Activated CD8-positive, alpha-beta memory T cell treated with anti-CD3 and anti-CD28 coated beads, Interleukin-2, amount 50 U/mL, for 1 hour (primary cell): ENCODE data around the gene RNGTT.
"Not testable (repeated sequence)": the region's sequence is repeated elsewhere in the genome, so short reads cannot be mapped to it uniquely, and the experiment has no call there.

Experiments used
- DNase-seq: peaks from one replicate; pipeline ENCODE4 v3.0.0-alpha.2; 2020; ENCODE audit errors: extremely low read depth

Gene RNGTT

DNA sequence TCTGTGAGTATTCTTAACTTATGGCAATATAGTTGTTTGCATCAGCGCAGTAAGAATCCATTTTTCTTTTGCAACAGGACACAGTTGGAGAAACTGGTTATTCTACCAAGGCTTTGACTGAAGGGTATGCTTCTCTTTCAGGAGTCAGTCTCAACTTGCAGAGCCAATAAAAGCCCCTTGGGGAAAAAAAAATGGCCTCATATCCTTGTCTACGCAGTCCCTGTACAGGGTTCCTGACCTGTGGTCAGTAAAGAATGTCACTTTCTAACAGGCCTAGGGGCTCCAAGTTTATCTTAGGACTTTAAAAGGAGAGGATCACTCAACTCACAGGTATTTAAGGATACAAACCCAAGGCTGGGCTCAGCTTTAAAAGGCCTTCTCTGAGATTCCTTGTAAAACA lies 6.9 kb upstream of the RNGTT start:
- no peak for DNase-seq

DNA sequence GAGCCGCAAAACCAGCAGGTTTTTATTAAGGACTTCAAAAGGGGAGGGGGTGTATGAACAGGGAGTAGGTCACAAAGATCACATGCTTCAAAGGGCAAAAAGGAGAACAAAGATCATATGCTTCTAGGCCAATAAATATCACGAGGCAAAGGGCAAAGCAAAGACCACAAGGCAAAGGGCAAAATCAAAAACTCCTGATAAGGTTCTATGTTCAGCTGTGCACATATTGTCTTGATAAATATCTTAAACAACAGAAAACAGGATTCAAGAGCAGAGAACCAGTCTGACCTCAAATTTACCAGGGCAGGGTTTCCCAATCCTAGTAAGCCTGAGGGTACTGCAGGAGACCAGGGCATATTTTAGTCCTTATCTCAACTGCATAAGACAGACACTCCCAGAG lies 5.8 kb upstream of the RNGTT start:
- not testable (repeated sequence) for DNase-seq

DNA sequence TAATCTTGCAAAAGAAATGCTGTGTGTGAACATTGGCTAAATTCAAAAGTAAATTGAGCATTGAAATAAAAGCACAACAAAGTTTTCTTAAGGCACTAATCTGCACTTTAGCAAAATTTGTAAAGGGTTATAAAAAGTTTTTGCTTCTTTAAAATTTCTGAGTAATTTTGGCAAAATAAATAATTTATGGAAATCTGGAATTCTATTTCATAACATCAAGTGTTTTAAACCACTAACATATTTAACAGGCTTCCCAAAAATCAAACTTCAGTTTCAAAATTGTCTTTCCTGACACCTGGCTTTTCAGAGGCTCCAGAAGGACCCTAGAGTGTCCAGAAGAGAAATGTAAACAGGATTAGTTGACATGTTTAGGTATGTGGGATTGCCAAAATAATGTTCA lies 4.5 kb upstream of the RNGTT start:
- DNase-seq: no peak

DNA sequence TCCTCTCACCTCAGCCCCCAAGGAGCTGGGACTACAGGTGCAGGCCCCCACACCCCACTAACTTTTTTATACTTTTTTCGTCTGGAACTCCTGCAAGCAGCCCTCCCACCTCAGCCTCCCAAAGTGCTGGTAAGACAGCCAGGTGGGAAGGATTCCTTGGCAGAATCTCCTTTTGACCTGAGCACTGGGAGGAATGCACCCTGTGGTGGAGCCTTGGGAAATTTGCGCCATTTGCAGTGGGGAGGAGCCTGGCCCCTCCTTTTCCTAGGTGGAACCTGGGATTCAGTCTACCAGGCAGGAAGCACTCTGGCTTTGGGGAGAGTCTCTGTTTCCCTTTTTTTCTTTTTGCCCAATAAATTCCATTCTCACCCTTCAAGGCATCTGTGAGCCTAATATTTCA lies 2.3 kb upstream of the RNGTT start:
- DNase-seq: no peak

DNA sequence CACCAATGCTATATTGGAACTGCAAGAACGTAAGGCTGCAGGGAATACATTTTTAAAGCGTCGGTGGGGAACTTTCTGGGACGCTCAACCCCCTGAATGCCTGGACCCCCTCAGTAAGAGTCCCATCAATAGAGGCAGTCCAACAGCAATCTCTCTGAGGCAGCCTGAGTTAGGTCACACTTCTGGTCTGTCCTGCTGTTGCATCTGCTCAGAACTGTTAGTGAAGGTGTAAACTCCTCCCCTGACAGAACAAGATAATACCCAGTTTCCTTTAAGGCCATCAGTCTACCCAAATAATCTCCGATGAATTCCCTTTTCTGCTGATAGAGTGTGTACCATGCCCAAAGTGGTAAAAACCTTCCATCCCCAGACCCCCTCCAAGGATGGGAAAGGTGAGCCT lies 1.1 kb upstream of the RNGTT start:
- no peak for DNase-seq

DNA sequence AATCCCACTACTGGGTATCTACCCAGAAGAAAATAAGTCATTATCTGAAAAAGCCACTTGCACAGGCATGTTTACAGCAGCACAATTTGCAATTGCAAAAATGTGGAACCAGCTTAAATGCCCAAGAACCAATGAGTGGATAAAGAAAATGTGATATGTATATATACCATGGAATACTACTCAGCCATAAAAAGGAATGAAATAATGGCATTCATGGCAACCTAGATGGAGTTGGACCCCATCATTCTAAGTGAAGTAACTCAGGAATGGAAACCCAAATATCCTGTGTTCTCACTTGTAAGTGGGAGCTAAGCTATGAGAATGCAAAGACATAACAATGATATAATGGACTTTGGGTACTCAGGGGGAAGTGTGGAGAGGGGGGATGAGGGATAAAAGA lies 4.6 kb downstream of the RNGTT start:
- no peak for DNase-seq

DNA sequence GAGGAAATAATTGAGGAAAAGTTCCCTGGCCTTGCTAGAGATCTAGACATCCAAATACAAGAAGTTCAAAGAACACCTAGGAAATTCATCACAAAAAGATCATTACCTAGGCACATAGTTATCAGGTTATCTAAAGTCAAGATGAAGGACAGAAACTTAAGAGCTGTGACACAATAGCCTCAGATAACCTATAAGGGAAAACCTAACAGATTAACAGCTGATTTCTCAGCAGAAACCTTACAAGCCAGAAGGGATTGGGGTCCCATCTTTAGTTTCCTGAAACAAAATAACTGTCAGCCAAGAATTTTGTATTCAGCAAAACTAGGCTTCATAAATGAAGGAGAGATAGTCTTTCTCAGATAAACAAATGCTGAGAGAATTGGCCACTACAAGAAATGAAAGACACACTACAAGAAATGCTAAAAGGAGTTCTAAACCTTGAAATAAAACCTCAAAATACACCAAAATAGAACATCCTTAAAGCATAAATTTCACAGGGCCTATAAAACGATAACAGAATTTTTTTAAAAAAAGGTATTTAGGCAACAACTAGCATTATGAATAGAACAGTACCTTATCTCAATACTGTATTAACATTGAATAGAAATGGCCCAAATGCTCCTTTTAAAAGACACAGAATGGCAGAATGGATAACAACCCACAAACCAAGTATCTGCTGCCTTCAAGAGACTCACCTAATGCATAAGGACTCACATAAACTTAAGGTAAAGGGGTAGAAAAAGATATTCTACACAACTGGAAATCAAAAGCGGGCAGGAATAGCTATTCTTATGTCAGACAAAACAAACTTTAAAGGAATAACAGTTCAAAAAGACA lies 9.7 kb downstream of the RNGTT start:
- no peak for DNase-seq

DNA sequence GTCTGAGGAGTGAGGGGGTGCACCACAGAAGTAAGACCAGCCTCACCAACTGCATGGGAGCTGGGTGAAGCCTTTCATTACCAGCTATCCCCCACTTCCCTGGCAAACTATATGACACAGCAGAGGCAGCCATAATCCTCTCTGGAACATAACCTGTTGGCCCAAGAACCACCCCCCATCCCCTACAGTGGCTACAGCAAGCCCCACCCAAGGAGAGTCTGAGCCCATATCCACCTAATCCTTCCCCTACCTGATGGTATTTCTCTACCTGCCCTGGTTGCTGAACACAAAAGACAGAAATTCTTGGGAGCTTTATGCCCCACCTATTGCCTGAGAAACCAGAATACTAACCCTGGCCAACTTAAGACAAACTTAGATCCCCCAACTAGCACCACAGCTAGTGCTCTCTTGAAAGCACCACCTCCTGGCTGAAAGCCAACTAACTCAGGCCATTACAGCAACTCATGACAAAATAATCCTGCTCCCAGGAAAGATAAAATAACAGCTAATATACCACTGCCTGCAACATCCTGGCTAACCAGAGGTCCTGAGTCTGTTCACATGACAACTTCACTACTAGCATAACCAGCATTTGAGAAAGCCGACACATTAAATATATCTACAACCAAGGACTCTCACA lies 11.2 kb downstream of the RNGTT start:
- no peak for DNase-seq

DNA sequence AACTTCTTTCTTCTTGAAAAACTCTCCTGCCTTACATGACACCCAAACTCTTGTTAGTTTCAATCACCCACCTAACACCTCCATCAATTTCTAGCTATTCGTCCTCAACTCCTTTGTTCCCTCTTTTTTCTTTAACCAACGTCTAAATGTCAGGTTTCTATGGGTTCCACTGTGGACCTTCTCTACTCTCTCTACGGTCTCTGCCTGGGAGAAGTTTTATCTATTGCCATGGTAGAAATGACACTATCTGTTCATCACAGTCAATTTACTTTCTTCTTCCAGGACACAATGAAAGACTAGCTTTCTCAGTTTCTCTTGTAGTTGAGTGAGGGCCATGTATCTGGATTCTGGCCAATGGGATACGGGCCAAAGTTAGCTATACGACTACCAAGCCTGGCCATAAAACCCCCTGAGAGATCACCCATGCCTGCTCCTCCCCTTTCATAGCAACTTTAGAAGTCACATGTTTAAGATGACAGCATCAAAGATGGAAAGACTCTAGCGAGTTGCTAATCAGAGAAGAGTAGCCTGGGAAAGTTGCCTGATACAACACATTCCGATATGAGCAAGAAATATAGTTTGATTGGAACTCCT lies 17.9 kb downstream of the RNGTT start:
- no peak for DNase-seq

DNA sequence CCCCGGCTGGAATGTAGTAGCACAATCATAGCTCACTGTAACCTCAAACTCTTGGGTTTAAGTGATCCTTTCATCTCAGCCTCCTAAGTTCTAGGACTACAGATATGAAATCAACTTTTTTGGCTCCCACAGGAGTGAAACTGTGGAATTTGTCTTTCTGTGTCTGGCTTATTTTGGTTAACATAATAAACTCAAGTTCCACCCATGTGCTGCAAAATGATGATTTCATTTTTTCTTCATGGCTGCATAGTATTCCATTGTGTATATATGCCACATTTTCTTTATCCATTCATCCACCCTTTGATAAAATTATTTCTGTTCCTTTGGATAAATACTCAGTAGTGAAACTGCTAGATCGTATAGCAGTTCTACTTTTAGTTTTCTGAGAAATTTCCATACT lies 29.9 kb downstream of the RNGTT start:
- DNase-seq: no peak

DNA sequence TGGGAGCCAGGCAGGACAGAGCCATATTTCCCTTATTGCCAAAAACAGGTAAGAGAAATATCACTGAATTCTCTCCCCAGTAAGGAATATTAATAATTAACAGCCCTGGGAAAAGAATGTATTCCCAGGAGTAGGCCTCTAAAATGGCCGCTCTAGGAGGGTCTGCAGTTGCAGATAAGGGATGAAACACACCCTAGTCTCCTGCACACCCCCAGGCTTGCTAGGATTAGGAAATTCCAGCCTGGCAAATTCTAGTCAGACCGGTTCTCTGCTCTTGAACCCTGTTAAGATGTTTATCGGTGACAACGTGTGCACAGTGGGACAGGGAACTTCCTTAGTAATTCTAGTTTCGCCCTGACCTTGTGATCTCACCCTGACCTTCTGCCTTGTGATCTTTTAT lies 31.4 kb downstream of the RNGTT start:
- DNase-seq: not testable (repeated sequence)

DNA sequence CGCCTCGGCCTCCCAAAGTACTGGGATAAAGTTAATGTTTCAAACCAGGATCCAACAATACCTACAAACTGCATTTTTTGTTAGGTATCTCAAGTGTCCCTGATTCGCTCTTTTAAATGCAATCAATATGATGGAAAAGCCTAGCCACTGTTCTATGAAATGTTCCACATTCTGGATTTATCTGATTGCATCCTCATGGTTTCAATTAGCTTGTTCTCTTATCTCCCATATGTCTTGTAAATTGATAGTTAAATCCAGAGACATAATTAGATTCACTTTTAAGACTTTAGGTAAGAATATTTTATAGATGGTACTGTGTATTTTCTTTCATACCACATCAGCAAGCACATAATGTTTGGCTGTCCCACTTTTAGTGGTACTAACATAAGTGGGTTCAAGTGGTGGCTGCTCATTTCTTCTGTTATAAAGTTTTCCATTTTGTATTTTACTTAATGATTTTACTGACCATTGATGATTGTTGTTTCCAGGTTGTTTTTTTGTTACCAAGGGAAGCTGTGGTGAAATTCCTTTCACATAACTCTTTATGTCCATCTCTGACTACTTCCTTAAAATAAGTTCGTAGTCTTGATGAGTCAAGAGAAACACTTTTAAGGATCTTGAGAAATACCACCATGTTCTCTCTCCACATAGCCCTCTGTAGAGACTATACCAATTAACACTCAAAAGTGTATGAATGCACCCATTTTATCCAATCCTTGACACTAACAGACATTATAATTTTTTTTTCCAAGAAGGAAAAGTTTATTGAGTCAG lies 40.5 kb downstream of the RNGTT start:
- DNase-seq: no peak

DNA sequence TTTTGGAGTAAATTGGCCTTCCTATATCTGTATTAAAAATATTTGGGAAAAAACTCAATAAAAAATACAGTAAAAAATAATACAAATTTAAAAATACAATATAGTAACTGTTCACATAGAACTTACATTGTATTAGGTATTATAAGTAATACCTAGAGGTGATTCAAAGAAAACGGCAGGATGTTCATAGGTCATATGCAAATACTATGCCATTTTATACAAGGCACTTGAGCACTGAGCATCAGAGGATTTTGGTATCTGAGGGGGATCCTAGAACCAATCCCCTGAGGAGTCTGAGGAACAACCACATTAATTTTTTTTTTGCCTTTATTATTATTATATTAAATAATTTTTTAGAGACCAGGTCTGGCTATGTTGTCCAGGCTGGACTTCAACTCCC lies 41.7 kb downstream of the RNGTT start:
- DNase-seq: no peak

DNA sequence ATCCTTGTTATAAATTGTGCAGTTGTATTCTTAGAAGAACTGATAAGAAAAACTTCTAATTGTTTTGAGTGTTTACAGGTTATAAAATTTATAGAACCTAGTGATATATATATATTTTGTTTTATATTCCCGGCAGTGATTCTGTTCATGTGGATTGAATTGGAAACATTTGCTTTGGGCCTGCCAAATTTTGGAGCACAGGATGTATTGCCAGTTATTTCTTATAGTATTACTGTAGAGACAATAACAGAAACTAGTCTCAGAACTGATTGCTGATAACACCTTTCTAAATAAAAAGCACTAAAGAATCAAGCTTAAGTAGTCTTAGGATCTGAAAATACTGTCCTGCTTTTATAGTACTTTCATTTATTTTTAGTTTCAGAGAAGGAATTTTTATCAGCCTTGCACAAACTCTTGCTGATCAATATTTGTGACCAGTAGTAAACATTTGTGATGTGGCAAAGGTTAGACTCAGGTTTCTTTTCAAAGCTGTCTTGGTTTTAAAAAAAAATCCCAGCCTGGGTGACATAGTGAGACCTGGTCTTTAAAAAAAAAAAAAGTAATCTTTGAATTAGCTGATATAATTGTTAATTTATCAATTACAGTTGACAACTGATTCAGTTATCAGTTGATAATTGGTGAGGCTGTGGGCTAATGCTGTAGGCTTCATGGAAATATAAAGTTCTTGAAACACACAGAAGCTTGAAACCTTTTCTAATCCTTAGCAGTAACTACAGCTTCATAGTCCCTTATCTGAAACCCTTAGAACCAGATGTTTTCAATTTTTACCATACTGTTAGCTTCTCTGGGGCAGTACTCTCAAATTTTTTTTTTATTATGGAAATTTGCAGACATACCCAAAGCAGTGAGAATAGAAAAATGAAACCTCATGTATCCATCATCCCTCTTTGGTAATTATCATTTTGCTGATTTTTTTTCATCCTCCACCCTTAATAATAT lies 42.4 kb downstream of the RNGTT start:
- DNase-seq: no peak

DNA sequence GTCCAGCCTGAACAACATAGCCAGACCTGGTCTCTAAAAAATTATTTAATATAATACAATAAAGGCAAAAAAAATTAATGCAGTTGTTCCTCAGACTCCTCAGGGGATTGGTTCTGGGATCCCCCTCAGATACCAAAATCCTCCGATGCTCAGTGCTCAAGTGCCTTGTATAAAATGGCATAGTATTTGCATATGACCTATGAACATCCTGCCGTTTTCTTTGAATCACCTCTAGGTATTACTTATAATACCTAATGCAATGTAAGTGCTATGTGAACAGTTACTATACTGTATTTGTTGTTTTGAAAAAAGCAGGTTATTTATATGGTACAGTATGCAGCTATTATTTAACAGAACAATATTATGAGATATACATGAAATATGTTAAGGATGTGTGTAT lies 43.3 kb downstream of the RNGTT start:
- no peak for DNase-seq

DNA sequence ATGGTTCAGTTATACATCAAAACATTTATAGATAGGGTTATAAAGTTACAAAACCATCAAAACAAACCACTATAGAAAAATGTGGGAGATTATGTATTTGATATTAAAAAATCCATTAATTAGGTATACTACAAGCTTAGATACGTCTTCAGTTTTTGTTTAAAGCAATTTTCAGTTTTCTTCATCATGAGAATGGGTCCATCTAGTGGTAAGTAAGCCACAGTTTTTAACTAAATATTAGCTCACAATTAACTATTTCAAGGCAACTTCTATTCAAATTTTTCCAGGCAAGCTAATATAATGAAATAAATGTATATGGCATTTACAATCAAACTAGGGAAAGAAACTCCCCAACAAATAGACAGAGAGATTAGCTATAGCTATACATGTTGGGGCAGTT lies 44.4 kb downstream of the RNGTT start:
- no peak for DNase-seq

DNA sequence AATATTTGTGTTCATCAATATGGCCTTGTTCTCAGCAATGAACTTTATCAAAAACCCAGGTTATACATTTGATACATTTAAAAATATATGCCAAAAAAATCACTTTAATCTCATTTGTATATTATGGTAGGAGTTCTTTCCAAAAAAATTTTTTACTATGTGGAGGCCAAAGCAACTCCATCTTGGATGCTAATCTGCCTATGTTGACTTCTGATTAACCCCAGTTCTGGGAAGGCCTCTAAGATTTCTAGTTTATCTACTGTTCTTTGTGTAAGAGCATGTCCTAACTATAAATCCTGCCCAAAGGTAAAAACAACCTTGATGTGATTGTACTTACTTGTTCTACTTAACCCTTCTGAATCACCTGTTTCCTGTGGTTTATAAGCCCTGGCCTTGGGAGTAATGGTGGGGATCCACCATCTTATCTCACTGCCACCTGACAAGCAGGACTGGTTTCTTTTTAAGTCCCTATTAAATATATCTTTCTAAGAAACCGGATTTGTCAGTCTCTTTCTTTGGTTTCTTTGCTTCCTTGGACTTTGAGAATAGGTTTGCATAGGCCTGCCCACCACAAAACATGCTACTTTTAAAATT lies 46.7 kb downstream of the RNGTT start:
- DNase-seq: no peak

DNA sequence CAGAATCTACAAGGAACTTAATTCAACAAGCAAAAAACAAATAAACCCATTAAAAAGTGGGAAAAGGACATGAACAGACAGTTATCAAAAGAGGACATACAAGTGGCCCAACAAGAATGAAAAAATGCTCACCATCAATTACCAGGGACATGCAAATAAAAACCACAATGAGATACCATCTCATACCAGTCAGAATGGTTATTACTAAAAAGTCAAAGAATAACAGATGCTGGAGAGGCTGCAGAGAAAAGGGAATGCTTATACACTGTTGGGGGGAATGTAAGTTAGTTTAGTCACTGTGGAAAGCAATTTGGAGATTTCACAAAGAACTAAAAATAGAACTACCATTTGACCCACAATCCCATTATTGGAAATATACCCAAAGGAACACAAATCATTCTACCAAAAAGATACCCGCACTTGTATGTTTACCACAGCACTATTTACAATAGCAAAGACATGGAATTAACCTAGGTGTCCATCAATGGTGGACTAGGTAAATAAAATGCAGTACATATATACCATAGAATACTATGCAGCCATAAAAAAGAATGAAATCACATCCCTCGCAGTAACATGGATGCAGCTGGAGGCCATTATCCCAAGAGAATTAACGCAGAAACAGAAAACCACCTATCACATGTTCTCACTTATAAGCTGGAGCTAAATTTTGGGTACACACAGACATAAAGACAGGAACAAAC lies 48.4 kb downstream of the RNGTT start:
- DNase-seq: no peak

DNA sequence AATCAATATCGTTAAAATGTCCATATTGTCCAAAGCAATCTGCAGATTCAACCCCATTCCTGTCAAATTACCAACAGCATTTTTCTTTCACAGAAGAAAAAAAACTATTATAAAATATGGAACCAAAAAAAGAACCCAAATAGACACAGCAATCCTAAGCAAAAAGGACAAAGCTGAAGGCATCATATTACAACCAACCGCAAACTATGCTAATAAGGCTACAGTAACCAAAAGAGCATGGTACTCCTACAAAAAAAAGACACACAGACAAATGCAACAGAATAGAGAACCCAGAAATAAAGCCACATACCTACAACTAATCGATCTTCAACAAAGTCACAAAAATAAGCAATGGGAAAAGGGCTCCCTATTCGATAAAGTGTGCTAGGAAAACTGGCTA lies 49.2 kb downstream of the RNGTT start:
- DNase-seq: no peak

DNA sequence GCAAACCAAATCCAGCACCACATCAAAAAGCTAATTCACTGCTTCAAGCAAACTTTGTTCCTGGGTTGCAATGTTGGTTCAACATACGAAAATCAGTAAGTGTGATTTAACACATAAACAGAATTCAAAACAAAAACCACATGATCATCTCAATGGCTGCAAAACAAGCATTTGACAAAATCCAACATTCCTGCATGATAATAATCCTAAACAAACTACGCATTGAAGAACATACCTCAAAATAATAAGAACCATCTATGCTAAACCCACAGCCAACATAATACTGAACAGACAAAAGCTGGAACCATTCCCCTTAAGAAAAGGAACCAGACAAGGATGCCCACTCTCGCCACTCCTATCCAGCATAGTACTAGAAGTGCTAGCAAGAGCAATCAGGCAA lies 49.9 kb downstream of the RNGTT start:
- DNase-seq: no peak
